SIG-M5 (cell line): Measurements from ENCODE around the gene RAB34.

Experiments used
- DNase-seq: peaks from one replicate; lab custom pipeline; 2025; lab: John Stamatoyannopoulos, UW

Gene RAB34, protein sequence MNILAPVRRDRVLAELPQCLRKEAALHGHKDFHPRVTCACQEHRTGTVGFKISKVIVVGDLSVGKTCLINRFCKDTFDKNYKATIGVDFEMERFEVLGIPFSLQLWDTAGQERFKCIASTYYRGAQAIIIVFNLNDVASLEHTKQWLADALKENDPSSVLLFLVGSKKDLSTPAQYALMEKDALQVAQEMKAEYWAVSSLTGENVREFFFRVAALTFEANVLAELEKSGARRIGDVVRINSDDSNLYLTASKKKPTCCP

GRCh38 chr17:28717578-28718332 lies at the start of gene RAB34:
Gene RAB34, minus strand, starts transcription at chr17:28717868. Its CDS starts 602 bp downstream, at chr17:28717266.
- no peak for DNase-seq

GRCh38 chr17:28765038-28765437 lies 47.4 kb upstream of the RAB34 start:
- no peak for DNase-seq

DNA sequence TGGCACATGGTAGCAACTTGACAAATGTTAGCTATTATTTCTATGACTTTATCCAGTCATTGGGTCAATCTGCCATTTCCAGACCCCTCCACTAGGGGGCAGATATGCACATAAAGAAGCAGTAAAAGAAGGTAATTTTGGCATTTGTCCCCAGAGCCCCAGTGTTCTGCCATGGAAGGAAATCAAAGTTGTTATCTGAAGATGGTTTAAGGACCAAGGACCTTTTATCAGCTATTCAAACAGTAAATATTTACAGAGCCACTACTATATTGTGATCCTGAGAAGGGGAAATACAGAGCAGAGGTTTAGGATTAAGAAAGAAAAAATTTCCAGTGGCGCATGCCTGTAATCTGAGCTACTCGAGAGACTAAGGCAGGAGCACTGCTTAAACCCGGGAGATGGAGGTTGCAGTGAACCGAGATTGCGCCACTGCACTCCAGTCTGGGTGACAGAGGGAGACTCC lies 46.2 kb upstream of the RAB34 start:
- DNase-seq: no peak

DNA sequence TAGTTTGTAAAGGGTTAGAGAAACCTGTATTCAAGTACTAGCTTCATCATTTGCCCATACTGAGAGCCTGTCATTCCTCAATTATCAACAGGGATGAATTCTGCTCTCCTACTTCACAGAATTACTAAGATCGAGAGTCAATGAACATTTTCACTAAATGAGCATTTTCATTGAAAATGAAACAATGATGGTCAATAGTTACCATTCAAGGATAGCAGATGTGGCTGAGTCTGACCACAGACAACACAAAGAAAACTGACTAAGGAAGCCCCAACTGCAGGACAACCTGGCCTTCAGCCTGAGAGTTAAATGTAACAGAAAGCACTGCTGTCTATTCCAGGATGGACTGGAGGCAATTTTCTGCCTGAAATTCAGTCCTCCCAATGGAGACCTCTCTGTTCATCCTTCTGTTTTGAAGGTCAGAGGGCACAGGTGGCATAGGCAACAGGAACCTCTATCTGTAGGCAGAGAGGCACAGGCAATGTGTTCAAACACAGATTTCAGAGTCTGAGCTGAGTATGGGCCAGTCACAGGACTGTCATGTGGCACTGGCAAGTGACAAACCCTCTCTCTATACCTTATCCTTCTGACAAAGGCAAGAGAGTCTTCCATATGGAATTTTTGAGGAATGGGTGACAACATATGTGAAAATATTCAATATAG lies 45.6 kb upstream of the RAB34 start:
- DNase-seq: no peak

GRCh38 chr17:28760601-28761562 lies 43.2 kb upstream of the RAB34 start:
- DNase-seq: no peak

GRCh38 chr17:28759256-28759865 lies 41.7 kb upstream of the RAB34 start:
- no peak for DNase-seq

DNA sequence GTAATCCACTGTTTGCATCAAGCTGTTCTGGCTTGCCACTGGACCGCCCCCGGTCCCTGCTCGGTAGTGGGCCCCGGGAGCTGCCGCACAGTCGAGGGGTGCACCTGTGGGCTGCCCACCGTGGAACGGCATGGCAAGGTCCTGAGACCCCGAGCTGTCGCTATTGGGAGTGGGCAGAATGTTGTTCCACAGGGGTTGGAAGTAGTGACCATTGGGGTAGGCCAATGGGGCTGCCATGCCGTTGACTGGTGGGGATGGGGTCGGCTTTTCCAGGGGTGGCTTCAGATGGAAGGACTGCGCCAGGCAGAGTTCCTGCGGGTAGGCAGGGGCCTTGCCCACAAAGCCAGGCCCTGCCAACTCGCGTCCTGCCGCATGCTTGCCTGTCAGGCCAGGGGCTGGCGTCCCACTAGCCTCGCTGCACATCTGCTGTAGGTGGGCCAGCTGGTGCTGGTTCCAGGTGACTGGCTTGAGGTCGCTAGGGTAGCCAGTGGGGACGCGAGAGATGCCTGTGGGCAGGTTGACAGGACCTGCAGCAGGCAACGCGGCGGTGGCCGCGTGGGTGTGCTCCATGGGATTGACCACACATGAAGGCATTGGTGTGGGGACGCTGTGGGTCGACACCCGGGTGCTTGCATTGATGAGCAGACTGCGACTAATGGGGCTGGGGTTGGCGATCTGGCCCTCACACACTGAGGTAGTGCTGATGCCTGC lies 40.9 kb upstream of the RAB34 start:
- DNase-seq: no peak

DNA sequence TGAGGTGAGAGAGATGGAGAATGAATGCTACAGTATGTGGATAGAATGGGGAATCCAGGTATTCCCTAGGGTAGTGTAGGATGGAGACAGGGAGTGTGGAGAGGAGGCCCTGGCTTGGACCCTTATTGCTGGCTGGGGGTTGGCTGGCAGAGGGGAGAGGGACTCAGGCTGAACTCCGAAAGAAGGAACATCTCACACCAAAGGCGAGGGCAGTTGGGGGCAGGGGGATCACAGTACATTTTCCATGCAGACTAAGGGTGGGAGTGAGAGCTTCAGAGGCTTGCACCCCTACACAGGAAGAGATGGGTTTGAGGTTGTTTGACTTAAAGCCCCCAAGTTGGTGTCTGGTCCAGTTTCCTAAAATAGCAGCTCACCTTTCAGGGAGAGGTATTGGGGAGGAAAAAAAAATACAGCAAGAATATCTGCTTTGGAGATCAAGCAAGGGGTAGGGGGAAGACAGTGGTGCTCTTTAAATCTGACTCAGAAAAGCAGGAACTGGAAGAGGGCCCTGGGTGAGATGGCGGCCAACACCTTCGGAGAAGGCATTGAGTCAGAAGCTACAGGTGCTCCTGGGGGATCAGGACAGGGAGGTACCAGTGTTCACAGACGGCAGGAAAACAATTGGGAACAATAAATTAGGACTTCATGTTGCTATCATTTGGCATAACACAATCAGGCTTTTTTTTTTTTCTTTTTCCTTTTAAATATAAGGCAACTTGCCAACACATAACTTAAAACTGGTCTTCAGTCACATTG lies 38.6 kb upstream of the RAB34 start:
- DNase-seq: no peak

- DNase-seq: no peak
These were observed 37.8 kb upstream of the RAB34 start for GRCh38 chr17:28755486-28755885.

- DNase-seq: no peak
These were observed 34.1 kb upstream of the RAB34 start for GRCh38 chr17:28751600-28752366.

GRCh38 chr17:28750178-28751047 lies 32.7 kb upstream of the RAB34 start:
- no peak for DNase-seq

DNA sequence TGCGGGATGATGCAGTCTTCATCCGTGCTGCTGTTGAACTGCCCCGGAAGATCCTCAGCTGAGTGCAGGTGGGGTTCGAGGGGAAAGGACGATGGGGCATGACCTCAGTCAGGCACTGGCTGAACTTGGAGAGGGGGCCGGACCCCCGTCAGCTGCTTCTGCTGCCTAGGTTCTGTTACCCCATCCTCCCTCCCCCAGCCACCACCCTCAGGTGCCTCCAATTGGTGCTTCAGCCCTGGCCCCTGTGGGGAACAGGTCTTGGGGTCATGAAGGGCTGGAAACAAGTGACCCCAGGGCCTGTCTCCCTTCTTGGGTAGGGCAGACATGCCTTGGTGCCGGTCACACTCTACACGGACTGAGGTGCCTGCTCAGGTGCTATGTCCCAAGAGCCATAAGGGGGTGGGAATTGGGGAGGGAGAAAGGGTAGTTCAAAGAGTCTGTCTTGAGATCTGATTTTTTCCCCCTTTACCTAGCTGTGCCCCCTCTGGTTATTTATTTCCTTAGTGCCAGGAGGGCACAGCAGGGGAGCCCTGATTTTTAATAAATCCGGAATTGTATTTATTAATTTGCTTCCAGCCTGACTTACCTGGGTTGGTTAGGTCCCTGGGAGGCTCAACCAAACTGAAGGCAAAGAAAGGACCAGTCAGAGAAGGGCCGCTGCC lies 32.0 kb upstream of the RAB34 start:
- no peak for DNase-seq

DNA sequence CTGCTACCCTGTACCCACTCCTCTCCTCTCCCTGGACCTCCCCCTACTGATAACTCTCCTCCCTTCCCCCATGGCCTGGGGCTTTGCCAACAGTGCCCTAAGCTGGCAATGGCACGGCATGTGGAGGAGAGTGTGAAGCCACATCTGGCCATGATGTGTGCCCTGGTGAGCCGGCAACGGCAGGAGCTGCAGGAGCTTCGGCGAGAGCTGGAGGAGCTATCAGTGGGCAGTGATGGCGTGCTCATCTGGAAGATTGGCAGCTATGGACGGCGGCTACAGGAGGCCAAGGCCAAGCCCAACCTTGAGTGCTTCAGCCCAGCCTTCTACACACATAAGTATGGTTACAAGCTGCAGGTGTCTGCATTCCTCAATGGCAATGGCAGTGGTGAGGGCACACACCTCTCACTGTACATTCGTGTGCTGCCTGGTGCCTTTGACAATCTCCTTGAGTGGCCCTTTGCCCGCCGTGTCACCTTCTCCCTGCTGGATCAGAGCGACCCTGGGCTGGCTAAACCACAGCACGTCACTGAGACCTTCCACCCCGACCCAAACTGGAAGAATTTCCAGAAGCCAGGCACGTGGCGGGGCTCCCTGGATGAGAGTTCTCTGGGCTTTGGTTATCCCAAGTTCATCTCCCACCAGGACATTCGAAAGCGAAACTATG lies 31.3 kb upstream of the RAB34 start:
- DNase-seq: no peak

DNA sequence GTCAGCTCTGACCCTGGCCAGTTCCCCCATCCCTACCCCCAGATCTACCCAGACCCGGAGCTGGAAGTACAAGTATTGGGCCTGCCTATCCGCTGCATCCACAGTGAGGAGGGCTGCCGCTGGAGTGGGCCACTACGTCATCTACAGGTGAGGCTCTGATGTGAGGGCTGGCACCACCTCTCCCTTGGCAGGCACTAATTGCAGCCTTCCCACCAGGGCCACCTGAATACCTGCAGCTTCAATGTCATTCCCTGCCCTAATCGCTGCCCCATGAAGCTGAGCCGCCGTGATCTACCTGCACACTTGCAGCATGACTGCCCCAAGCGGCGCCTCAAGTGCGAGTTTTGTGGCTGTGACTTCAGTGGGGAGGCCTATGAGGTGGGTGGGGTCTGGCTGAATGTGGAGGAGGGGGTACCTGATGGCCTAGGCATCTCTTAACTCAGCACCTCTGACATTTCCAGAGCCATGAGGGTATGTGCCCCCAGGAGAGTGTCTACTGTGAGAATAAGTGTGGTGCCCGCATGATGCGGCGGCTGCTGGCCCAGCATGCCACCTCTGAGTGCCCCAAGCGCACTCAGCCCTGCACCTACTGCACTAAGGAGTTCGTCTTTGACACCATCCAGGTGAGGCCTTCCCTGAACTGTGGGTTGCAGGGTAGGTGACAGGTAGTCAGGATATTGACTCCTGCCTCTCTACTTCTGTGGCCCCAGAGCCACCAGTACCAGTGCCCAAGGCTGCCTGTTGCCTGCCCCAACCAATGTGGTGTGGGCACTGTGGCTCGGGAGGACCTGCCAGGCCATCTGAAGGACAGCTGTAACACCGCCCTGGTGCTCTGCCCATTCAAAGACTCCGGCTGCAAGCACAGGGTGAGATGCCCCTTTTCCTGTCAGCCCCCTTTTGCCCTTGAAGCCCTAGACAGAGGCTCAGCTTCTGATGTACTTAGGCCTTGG lies 30.4 kb upstream of the RAB34 start:
- no peak for DNase-seq

GRCh38 chr17:28747051-28747691 lies 29.5 kb upstream of the RAB34 start:
- DNase-seq: no peak
